Ovary (tissue), 9 donors: ENCODE measurements around the gene RHBDL2. TPM values are rescaled to one million over a fixed set of nuclear protein-coding genes. Genes with fewer than 3 reads are reported as not detected.

Source experiments
- DNase-seq, 5 donors: peaks; one replicate each; pipeline ENCODE4 v3.0.0-alpha.2; 2019 to 2020
- H3K27ac ChIP-seq, 2 donors: fragments of 200-600 bp; one replicate each; pipeline versions ENCODE4 v1.5.1 to v1.8.0; 2019 to 2022
- H3K27me3 ChIP-seq: fragments of 200-600 bp; one replicate; pipeline ENCODE4 v1.8.0; 2022
- H3K36me3 ChIP-seq: fragments of 200-600 bp; sonication (generic); one replicate; pipeline ENCODE4 v1.5.1; 2019
- H3K4me1 ChIP-seq: one replicate; pipeline ENCODE4 v1.8.1; 2013; ENCODE audit warnings: mild to moderate bottlenecking, moderate library complexity; ENCODE audit not compliant: insufficient read depth
- H3K4me3 ChIP-seq: fragments of 200-600 bp; sonication (generic); one replicate; pipeline ENCODE4 v1.5.1; 2017
- H3K9me3 ChIP-seq, 2 donors: fragments of 200-600 bp in 1 of 2; sonication (generic) in 1 of 2; one replicate each; pipeline versions ENCODE4 v1.5.1 to v1.8.1; 2013 to 2019; ENCODE audit warnings: mild to moderate bottlenecking in 1 of 2, moderate library complexity in 1 of 2
- EP300 ChIP-seq: sonication (generic); formaldehyde crosslinking; IDR thresholded peaks from one replicate; pipeline ENCODE4 v1.6.1; 2017; ENCODE audit warnings: antibody characterized with exemption
- POLR2A ChIP-seq: fragments of 450-650 bp; IDR thresholded peaks from one replicate; pipeline ENCODE4 v1.6.1; 2017; ENCODE audit warnings: antibody characterized with exemption, mild to moderate bottlenecking, moderate library complexity
- WGBS, 3 donors: extraction: QIAGEN DNeasy Blood & Tissue Kit in 1 of 3; methylation state at CpG; one replicate each; pipeline versions ENCODE4 v1.1.5 to v1.1.7; 2013 to 2017; 5-methylcytosine and 5-hydroxymethylcytosine counted together
- intact Hi-C, 4 donors: fragments of 100-400 bp; cut with DNase I; formaldehyde crosslinking; loops; one replicate each; pipeline versions ENCODE4 v1.11.0 to v1.15.1; 2022 to 2023
- polyA plus RNA-seq, 2 donors: library from polyadenylated mRNA; stranded (reverse); fragments of 200-250 nt in 1 of 2; fragments of 350-450 nt in 1 of 2; fragmentation: Illumina TruSeq in 1 of 2; extraction: RNeasy Lipid Tissue Mini Kit (QIAGEN cat#74804) in 1 of 2; gene quantifications; one replicate each; pipeline ENCODE4 v1.2.3, GENCODE V29; 2013 to 2014
- total RNA-seq, 7 donors: library from RNA; depleted of rRNA in 2 of 7; stranded (reverse); fragments of >200 nt in 2 of 7; fragmentation: NEBNext Ultra II Directional in 3 of 7; extraction: Animal tissue kit (Norgen Biotek cat#: 25700) in 3 of 7; gene quantifications; one replicate each; pipeline versions ENCODE4 v1.1.0 to v1.2.4, GENCODE V29; 2016 to 2023
- TF ChIP-seq, protein P1 (sequence below), 3 donors: fragments of 450-650 bp in 2 of 3; fragments of 200-600 bp in 1 of 3; IDR thresholded peaks; one replicate each; pipeline versions ENCODE4 v1.5.1 to v1.8.0; 2016 to 2022; ENCODE audit warnings: antibody characterized with exemption in 3 of 3, mild to moderate bottlenecking in 1 of 3
- donor health status: DM: no; HTN: no; CAD: no; lungs with moderate emphysema.
- donor health status: DM: no; HTN: no; CAD: no.
- donor health status: Bipolar disorder and iron deficiency.
- donor health status: DM: yes; HTN: yes; CAD: no.
- donor health status: DM: no; HTN: no; CAD: no.
- donor health status: DM: yes; HTN: yes; CAD: no.

The RHBDL2 gene
- total and polyA plus RNA-seq, 9 donors: 0.10 to 0.35 (median 0.24) TPM; not detected in 3

DNA sequence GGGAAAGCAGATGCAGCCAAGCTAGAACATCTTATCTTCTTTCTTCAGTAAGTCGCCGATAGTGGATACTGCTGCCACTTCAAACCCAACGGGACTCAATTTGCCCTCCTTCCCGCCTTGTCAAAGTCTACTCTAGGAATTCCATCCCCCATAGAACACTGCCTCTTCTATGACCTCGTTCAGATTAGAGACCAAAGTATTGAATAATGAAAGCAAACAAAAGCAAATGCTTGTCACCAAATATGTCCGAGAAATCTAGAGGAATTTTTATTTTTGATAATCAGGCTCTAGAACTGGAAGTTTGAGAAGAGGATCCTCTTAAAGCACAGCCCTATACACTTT lies 81.2 kb downstream of the RHBDL2 start:
- intact Hi-C loops: no loop called here
- peak overlapping the region; percentile 87 for H3K4me3 ChIP-seq
- no peak overlapping the region for H3K27ac ChIP-seq
- peaks cover 9% of the 10 kb centered on the region for H3K4me1 ChIP-seq
- H3K36me3 ChIP-seq: no peaks in the 10 kb centered on the region
- no peak for DNase-seq
- no peaks in the 10 kb centered on the region for H3K27me3 ChIP-seq
- H3K9me3 ChIP-seq: no peaks in the 10 kb centered on the region
- WGBS, 3 donors: 2 to 4% (median 2%) methylated on average over 6 of the region's 6 CpGs
- TF ChIP-seq EP300 (no peak), POLR2A (no peak)
- TF ChIP-seq, protein P1, sequence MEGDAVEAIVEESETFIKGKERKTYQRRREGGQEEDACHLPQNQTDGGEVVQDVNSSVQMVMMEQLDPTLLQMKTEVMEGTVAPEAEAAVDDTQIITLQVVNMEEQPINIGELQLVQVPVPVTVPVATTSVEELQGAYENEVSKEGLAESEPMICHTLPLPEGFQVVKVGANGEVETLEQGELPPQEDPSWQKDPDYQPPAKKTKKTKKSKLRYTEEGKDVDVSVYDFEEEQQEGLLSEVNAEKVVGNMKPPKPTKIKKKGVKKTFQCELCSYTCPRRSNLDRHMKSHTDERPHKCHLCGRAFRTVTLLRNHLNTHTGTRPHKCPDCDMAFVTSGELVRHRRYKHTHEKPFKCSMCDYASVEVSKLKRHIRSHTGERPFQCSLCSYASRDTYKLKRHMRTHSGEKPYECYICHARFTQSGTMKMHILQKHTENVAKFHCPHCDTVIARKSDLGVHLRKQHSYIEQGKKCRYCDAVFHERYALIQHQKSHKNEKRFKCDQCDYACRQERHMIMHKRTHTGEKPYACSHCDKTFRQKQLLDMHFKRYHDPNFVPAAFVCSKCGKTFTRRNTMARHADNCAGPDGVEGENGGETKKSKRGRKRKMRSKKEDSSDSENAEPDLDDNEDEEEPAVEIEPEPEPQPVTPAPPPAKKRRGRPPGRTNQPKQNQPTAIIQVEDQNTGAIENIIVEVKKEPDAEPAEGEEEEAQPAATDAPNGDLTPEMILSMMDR (IDR thresholded peaks at IDR 0.05): no peak

DNA sequence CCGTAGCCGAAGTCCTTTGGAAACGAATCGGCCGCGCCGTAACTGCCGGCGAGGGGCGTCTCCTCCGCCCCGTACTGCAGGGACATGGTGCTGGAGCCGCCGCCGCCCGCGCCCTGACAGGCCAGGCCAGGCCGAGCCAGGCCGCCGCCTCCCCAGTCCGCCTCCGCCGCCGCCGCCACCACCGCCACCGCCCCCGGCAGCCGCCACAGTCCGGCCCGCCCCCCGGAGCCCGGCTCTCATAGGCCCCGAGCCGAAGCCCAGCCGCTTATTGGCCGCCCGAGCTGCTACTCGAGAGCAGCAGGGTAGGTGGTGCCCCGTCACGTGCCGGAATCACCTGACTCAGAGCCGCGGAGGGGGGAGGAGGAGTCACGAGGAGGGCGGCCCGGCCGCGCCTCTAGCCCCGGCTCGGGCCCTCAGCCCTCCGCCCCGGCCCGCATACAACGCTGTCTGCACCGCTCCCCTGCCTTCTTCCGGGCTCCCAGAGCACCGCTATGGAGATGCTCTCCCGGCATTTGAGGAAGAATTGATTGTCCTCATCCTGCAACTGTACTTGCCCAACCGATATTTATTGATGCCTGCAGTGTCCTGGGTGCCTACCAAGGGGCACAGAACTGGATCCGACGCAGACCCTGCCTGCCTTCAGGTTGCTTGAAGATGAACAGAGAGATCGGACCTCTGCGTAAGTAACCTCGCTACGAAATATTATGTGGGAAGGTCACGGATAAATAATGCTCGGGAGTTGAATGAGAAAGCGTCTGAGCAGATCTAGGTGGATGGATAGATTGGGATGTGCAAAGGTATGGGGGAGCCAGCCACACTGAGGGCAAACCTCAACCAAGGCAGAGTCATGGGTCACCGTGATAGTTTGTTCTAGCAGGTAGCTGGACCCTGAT lies 81.8 kb downstream of the RHBDL2 start, which contains the start of gene RRAGC:
Gene RRAGC (minus strand): TSS at position 212 of the 893 bp plus-strand sequence. CDS start 126 bp downstream, at position 86.
- peaks cover 11% of the 10 kb centered on the region for H3K4me1 ChIP-seq

DNA sequence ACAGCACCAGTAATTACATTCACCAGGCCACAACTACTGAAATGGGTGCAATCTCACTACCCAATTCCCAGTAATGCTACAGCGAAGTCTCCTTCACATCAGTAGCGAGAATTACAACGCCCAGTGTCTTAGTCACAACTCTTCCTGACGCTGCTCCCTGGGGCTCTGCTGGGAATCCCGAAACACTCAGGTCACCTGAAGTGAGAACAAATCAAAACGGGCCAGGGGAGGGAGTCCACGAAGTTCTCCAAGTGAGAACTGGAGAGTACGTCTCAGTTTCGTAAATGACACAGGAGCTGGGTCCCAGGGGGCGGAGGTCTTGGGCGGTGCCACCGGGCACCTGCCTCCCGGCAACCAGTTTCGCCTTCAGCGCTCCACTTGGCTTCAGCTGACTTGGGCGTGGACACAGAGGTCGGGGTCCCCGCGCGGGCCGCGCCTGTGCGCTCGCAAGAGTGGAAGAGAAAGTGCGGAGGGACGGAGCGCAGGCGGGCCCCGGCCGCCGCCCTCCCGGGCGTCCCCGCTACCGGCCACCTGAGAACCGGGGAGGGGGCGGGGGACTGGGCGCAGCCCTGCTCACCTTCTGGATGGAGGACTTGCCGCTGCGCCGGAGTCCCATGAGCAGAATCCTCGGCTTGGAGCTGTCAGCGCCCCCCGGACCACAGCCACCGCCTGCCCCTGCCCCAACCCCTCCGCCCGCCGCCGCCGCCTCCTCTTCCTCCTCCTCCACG lies 82.6 kb downstream of the RHBDL2 start:
- intact Hi-C loops: no loop called here
- Histone ChIP-seq H3K9me3 (no peaks in the 10 kb centered on the region), H3K27me3 (no peaks in the 10 kb centered on the region), H3K27ac (peak overlapping the region in 1 of 2 donors; percentile 30), H3K4me3 (peak overlapping the region; percentile 87), H3K36me3 (no peaks in the 10 kb centered on the region), H3K4me1 (peaks cover 10% of the 10 kb centered on the region)
- peak; percentile 42 to 69 (median 55) for DNase-seq
- TF ChIP-seq POLR2A (no peak), EP300 (no peak)
- TF ChIP-seq, protein P1 (IDR thresholded peaks at IDR 0.05): no peak
- 0 to 1% (median 0%) methylated on average over 30 to 51 of the region's 51 CpGs for WGBS, 3 donors

More for the DNA sequence above, 81.8 kb downstream of the RHBDL2 start, which contains the start of gene RRAGC:
- H3K9me3 ChIP-seq: no peaks in the 10 kb centered on the region
- TF ChIP-seq EP300 (peak; percentile 46), POLR2A (peak; percentile 12)
- TF ChIP-seq, protein P1 (IDR thresholded peaks at IDR 0.05): no peak
- intact Hi-C loops: no loop called here
- peak within 1 kb of the TSS; percentile 87 for H3K4me3 ChIP-seq
- peak; percentile 99 to 100 (median 100) for DNase-seq
- H3K36me3 ChIP-seq: no peaks in the 10 kb centered on the region
- peak within 1 kb of the TSS; percentile 25 to 30 for H3K27ac ChIP-seq
- 0 to 1% (median 0%) methylated on average over 43 to 70 of the region's 70 CpGs for WGBS, 3 donors
- H3K27me3 ChIP-seq: no peaks in the 10 kb centered on the region

DNA sequence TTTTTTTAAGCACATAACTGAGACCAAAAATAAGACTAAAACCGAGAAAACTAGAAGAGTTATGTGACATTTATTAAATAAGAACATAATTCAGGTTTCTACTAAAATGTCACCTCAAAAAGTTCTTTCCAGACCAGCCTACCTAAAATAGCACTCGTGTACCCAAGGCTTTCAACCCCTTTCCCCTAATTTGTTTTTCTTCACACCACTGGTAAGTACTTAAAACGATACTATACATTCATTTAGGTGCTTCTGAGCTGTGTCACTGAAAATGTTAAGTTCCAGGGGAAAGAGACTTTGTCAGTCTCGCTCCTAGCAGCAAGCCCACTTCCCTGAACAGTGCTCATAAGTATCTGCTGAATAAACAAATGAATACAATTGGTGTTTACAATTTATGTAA lies 88.8 kb downstream of the RHBDL2 start:
- no peak overlapping the region for H3K27ac ChIP-seq
- intact Hi-C loops: no loop called here
- DNase-seq: no peak
- no peaks in the 10 kb centered on the region for H3K9me3 ChIP-seq
- H3K27me3 ChIP-seq: no peaks in the 10 kb centered on the region
- H3K4me3 ChIP-seq: no peak overlapping the region
- H3K36me3 ChIP-seq: no peaks in the 10 kb centered on the region
- WGBS, 3 donors: 82 to 84% (median 83%) methylated on average over 4 of the region's 4 CpGs
- H3K4me1 ChIP-seq: peaks cover 2% of the 10 kb centered on the region
- no peak for TF ChIP-seq POLR2A
- TF ChIP-seq, protein P1 (IDR thresholded peaks at IDR 0.05): no peak
